HG03139 (cell line): Measurements from ENCODE around the gene OVOL3.
"Not testable (repeated sequence)": the region's sequence is repeated elsewhere in the genome, so short reads cannot be mapped to it uniquely, and the experiment has no call there.

ENCODE experiments used
- ATAC-seq: cut with Tn5 transposase; IDR thresholded peaks from one replicate; pipeline ENCODE4 v1.9.1; 2021; ENCODE audit not compliant: unreplicated experiment

Gene OVOL3

GRCh38 chr19:36128392-36128736 lies 17.4 kb downstream of the OVOL3 start:
- ATAC-seq: no peak

GRCh38 chr19:36131221-36131620 lies 20.3 kb downstream of the OVOL3 start:
- not testable (repeated sequence) for ATAC-seq

GRCh38 chr19:36134867-36135266 lies 23.9 kb downstream of the OVOL3 start:
- not testable (repeated sequence) for ATAC-seq

GRCh38 chr19:36136964-36137686 lies 26.2 kb downstream of the OVOL3 start:
- ATAC-seq: no peak

- no peak for ATAC-seq
These were observed 28.2 kb downstream of the OVOL3 start for GRCh38 chr19:36139120-36139472.

GRCh38 chr19:36139473-36140303 lies 28.7 kb downstream of the OVOL3 start, which contains the start of gene CAPNS1:
Gene CAPNS1, plus strand, starts transcription at chr19:36140066. Its CDS starts 946 bp downstream, at chr19:36141012.
- ATAC-seq: peak; percentile 80

- ATAC-seq: no peak
These were observed 29.5 kb downstream of the OVOL3 start for GRCh38 chr19:36140304-36141038.

GRCh38 chr19:36141039-36141927 lies 30.3 kb downstream of the OVOL3 start:
- ATAC-seq: peak; percentile 45

GRCh38 chr19:36142046-36142445 lies 31.1 kb downstream of the OVOL3 start:
- ATAC-seq: no peak

GRCh38 chr19:36142496-36142895 lies 31.6 kb downstream of the OVOL3 start:
- no peak for ATAC-seq

GRCh38 chr19:36144624-36145023 lies 33.7 kb downstream of the OVOL3 start:
- no peak for ATAC-seq

GRCh38 chr19:36149673-36150406 lies 38.9 kb downstream of the OVOL3 start:
- no peak for ATAC-seq

- ATAC-seq: no peak
These were observed 39.6 kb downstream of the OVOL3 start for GRCh38 chr19:36150586-36150985.

GRCh38 chr19:36151144-36152018 lies 40.4 kb downstream of the OVOL3 start:
- no peak for ATAC-seq

- no peak for ATAC-seq
These were observed 41.0 kb downstream of the OVOL3 start for GRCh38 chr19:36152019-36152351.

- no peak for ATAC-seq
These were observed 41.6 kb downstream of the OVOL3 start, which contains the start of gene COX7A1 for GRCh38 chr19:36152352-36153091. Gene COX7A1, minus strand, starts transcription at chr19:36152447. Its CDS starts 40 bp downstream, at chr19:36152407.

GRCh38 chr19:36153126-36153525 lies 42.2 kb downstream of the OVOL3 start:
- no peak for ATAC-seq
